OCI-LY3 (cell line): ENCODE measurements around the gene TNS1.

ENCODE experiments used
- EZH2phosphoT487 ChIP-seq: fragments of 200-600 bp; shearing (Covaris generic); IDR thresholded peaks from 2 replicates; pipeline ENCODE4 v1.6.1; 2018; ENCODE audit warnings: antibody characterized with exemption, mixed run types, low read depth
- TF ChIP-seq, protein P1 (sequence below): fragments of 200-600, 300-600 bp; sonication (generic); IDR thresholded peaks from 2 replicates; pipeline ENCODE4 v1.5.1; 2014; ENCODE audit warnings: antibody characterized with exemption, low read length, low read depth

- TF ChIP-seq, protein P1, sequence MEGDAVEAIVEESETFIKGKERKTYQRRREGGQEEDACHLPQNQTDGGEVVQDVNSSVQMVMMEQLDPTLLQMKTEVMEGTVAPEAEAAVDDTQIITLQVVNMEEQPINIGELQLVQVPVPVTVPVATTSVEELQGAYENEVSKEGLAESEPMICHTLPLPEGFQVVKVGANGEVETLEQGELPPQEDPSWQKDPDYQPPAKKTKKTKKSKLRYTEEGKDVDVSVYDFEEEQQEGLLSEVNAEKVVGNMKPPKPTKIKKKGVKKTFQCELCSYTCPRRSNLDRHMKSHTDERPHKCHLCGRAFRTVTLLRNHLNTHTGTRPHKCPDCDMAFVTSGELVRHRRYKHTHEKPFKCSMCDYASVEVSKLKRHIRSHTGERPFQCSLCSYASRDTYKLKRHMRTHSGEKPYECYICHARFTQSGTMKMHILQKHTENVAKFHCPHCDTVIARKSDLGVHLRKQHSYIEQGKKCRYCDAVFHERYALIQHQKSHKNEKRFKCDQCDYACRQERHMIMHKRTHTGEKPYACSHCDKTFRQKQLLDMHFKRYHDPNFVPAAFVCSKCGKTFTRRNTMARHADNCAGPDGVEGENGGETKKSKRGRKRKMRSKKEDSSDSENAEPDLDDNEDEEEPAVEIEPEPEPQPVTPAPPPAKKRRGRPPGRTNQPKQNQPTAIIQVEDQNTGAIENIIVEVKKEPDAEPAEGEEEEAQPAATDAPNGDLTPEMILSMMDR: no peak
- TF ChIP-seq EZH2phosphoT487: no peak
Observed at GRCh38 chr2:217942731-217943335, 60.0 kb downstream of the TNS1 start.
